ENCODE measurements around the gene KREMEN2. TPM values are rescaled to one million over a fixed set of nuclear protein-coding genes. Genes with fewer than 3 reads are reported as not detected.

Gene KREMEN2
- total and polyA plus RNA-seq, 2 of the 13 experiments (the other 11 are each of a cell fraction or from before 2014, with no cell fraction given) = 0.48 to 1.2 TPM

DNA sequence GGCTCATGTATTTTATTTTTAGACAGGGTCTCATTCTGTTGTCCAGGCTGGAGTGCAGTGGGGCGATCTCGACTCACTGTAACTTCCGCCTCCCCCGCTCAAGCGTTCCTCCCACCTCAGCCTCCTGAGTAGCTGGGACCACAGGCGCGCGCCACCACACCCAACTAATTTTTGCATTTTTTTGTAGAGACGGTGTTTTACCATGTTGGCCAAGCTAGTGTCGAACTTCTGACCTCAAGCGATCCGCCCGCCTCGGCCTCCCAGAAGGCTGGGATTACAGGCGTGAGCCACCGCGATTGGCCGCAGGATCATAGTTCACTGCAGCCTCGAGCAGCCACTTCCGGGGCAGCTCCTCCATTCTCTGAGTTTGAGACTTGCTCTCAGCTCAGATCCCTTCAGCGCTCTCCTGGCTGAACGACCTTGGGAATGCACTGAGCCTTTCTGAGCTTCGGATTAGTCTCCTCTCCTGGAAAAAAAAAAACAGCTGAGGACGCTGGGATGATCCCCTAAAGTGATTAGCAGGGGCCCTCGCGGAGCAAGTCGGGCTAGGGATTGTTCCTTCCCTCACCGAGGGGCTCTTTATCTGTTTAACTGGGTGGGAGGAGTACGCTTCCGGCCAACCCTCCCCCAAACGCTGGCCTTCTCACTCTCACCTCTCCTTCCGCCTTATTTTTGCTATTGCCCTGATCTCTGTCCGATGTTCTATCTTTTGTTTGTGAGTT, 17.3 kb downstream of the KREMEN2 start:
- Histone ChIP-seq H3K27ac (ENCODE audit: extremely low read length, insufficient read depth, low read length) (peak overlapping the region; percentile 87), H3K36me3 (replicated peaks in 1 of 2; ENCODE audit: control insufficient read depth in 1 of 2, insufficient read depth in 2 of 2, low read length in 2 of 2) (peaks cover 0 to 4% of the 10 kb centered on the region in 2 experiments; a peak in 1 of 5 replicates), H3K4me2 (ENCODE audit: low read depth, low read length) (peak overlapping the region; percentile 96), H2AFZ (ENCODE audit: low read length) (no peak overlapping the region), H3K9ac (ENCODE audit: insufficient read depth, low read depth, low read length) (peak overlapping the region; percentile 94), H3K79me2 (ENCODE audit: insufficient read depth, low read length) (peaks cover 8% of the 10 kb centered on the region), H3K4me1 (ENCODE audit: insufficient read depth, low read length) (peaks cover 26% of the 10 kb centered on the region), H4K20me1 (ENCODE audit: insufficient read depth, low read length) (no peaks in the 10 kb centered on the region), H3K9me3 (ENCODE audit: low read length) (no peaks in the 10 kb centered on the region), H3K4me3 (replicated peaks in 1 of 3; ENCODE audit: insufficient read depth in 1 of 3, low read depth in 2 of 3, low read length in 3 of 3) (peak overlapping the region; percentile 86 to 95 (median 88)), H3K27me3 (ENCODE audit: control insufficient read depth in 1 of 2, insufficient read depth in 2 of 2, low read length in 2 of 2) (peaks cover 8 to 20% of the 10 kb centered on the region in 2 experiments; a peak in 4 of 5 replicates)
- intact Hi-C loops (cut with micrococcal nuclease; ENCODE audit: unreplicated experiment) (no loop called here), in situ Hi-C loops (cut with HindIII; ENCODE audit: extremely low pct_ligation_motif_present, low pct_unique_long_range_greater_than_20kb) (no loop called here)
- 1% methylated on average over 31 of the region's 33 CpGs for WGBS (ENCODE audit: low lambda C conversion rate)
- peak; percentile 72 for DNase-seq (ENCODE audit: low spot score)
- BruUV-seq (replicated peaks) = no TSS peak
- FAIRE-seq = peak; percentile 92
- ATAC-seq = peak; percentile 61
- POLR2A ChIA-PET = interaction anchor here (0.7 to 3.9 kb wide), 17 partner anchors 9 to 230 kb away, joined by 3 to 48 read pairs (median 6); partner anchors contain the start of genes FLYWCH1, FLYWCH2, HCFC1R1 and KREMEN2
- CTCF ChIA-PET (ENCODE audit: low intra/inter-chr PET ratio, low total read pairs) = no interaction called here
- TF ChIP-seq SP5 (CRISPR knock-in tag; IDR thresholded peaks at IDR 0.05; ENCODE audit: borderline replicate concordance, low read depth) (no peak), RORA (CRISPR knock-in tag; IDR thresholded peaks at IDR 0.05) (no peak), ARID2 (CRISPR knock-in tag; IDR thresholded peaks at IDR 0.05; ENCODE audit: borderline replicate concordance) (no peak), ZSCAN9 (CRISPR knock-in tag; IDR thresholded peaks at IDR 0.05; ENCODE audit: borderline replicate concordance) (no peak; the same call in 1 of the 2 replicates), ARNTL (CRISPR knock-in tag; IDR thresholded peaks at IDR 0.05) (no peak), SYNCRIP (IDR thresholded peaks at IDR 0.05; ENCODE audit: insufficient read depth, low read depth, low read length) (no peak), TBL1XR1 (IDR thresholded peaks at IDR 0.05; ENCODE audit: borderline replicate concordance, low read length, partially characterized antibody) (no peak), MYNN (CRISPR knock-in tag; IDR thresholded peaks at IDR 0.05; ENCODE audit: low read depth) (no peak), ZNF235 (CRISPR knock-in tag; IDR thresholded peaks at IDR 0.05; ENCODE audit: borderline replicate concordance) (no peak), IRF2 (CRISPR knock-in tag; IDR thresholded peaks at IDR 0.05) (peak; percentile 35; the same call in 1 of the 2 replicates), NFE2L1 (CRISPR knock-in tag; IDR thresholded peaks at IDR 0.05; ENCODE audit: borderline replicate concordance) (no peak), RAD51 (IDR thresholded peaks at IDR 0.05; ENCODE audit: borderline replicate concordance) (no peak), HNF4A (CRISPR knock-in tag; IDR thresholded peaks at IDR 0.05) (peak; percentile 77), GLI4 (CRISPR knock-in tag; IDR thresholded peaks at IDR 0.05; ENCODE audit: borderline replicate concordance) (no peak), PITX1 (CRISPR knock-in tag; IDR thresholded peaks at IDR 0.05) (peak; percentile 65)
- TF ChIP-seq, protein P1, sequence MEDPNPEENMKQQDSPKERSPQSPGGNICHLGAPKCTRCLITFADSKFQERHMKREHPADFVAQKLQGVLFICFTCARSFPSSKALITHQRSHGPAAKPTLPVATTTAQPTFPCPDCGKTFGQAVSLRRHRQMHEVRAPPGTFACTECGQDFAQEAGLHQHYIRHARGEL (CRISPR knock-in tag; IDR thresholded peaks at IDR 0.05) = no peak
- TF ChIP-seq, protein P2, sequence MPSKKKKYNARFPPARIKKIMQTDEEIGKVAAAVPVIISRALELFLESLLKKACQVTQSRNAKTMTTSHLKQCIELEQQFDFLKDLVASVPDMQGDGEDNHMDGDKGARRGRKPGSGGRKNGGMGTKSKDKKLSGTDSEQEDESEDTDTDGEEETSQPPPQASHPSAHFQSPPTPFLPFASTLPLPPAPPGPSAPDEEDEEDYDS (CRISPR knock-in tag; IDR thresholded peaks at IDR 0.05) = peak; percentile 68
- TF ChIP-seq, protein P3, sequence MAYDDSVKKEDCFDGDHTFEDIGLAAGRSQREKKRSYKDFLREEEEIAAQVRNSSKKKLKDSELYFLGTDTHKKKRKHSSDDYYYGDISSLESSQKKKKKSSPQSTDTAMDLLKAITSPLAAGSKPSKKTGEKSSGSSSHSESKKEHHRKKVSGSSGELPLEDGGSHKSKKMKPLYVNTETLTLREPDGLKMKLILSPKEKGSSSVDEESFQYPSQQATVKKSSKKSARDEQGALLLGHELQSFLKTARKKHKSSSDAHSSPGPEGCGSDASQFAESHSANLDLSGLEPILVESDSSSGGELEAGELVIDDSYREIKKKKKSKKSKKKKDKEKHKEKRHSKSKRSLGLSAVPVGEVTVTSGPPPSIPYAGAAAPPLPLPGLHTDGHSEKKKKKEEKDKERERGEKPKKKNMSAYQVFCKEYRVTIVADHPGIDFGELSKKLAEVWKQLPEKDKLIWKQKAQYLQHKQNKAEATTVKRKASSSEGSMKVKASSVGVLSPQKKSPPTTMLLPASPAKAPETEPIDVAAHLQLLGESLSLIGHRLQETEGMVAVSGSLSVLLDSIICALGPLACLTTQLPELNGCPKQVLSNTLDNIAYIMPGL (CRISPR knock-in tag; IDR thresholded peaks at IDR 0.05; ENCODE audit: borderline replicate concordance in 1 of 2, low read depth in 1 of 2) = 0 out of 4 replicates have a peak, but pooled peaks of 1 of the 2 experiments have one; percentile 20
- TF ChIP-seq, protein P4, sequence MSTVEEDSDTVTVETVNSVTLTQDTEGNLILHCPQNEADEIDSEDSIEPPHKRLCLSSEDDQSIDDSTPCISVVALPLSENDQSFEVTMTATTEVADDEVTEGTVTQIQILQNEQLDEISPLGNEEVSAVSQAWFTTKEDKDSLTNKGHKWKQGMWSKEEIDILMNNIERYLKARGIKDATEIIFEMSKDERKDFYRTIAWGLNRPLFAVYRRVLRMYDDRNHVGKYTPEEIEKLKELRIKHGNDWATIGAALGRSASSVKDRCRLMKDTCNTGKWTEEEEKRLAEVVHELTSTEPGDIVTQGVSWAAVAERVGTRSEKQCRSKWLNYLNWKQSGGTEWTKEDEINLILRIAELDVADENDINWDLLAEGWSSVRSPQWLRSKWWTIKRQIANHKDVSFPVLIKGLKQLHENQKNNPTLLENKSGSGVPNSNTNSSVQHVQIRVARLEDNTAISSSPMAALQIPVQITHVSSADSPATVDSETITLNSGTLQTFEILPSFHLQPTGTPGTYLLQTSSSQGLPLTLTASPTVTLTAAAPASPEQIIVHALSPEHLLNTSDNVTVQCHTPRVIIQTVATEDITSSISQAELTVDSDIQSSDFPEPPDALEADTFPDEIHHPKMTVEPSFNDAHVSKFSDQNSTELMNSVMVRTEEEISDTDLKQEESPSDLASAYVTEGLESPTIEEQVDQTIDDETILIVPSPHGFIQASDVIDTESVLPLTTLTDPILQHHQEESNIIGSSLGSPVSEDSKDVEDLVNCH (CRISPR knock-in tag; IDR thresholded peaks at IDR 0.05) = no peak

Data from HepG2 (cell line).